Measurements from ENCODE around the gene TAP2.

GRCh38 chr6:32842690-32843089 is 4.2 kb upstream of the TAP2 start:
- TF ChIP-seq, protein P1, sequence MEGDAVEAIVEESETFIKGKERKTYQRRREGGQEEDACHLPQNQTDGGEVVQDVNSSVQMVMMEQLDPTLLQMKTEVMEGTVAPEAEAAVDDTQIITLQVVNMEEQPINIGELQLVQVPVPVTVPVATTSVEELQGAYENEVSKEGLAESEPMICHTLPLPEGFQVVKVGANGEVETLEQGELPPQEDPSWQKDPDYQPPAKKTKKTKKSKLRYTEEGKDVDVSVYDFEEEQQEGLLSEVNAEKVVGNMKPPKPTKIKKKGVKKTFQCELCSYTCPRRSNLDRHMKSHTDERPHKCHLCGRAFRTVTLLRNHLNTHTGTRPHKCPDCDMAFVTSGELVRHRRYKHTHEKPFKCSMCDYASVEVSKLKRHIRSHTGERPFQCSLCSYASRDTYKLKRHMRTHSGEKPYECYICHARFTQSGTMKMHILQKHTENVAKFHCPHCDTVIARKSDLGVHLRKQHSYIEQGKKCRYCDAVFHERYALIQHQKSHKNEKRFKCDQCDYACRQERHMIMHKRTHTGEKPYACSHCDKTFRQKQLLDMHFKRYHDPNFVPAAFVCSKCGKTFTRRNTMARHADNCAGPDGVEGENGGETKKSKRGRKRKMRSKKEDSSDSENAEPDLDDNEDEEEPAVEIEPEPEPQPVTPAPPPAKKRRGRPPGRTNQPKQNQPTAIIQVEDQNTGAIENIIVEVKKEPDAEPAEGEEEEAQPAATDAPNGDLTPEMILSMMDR (IDR thresholded peaks at IDR 0.05) = no peak
- no peak for TF ChIP-seq POLR2AphosphoS5 (IDR thresholded peaks at IDR 0.05)
- no peak for TF ChIP-seq POLR2A (IDR thresholded peaks at IDR 0.05)
- no peak for TF ChIP-seq EP300 (IDR thresholded peaks at IDR 0.05; ENCODE audit: low read depth)
